GM12875 (cell line): ENCODE data around the gene CDH11.

Experiments
- H3K4me3 ChIP-seq: one replicate; pipeline ENCODE4 v1.5.1; 2011; ENCODE audit warnings: low read depth, low read length, control low read depth
- CTCF ChIP-seq: IDR thresholded peaks from 2 replicates; pipeline ENCODE4 v1.5.1; 2011; ENCODE audit warnings: low read depth, mild to moderate bottlenecking, control low read depth, inconsistent platforms, low read length, moderate library complexity, borderline replicate concordance; ENCODE audit not compliant: insufficient read depth

CDH11 gene

DNA sequence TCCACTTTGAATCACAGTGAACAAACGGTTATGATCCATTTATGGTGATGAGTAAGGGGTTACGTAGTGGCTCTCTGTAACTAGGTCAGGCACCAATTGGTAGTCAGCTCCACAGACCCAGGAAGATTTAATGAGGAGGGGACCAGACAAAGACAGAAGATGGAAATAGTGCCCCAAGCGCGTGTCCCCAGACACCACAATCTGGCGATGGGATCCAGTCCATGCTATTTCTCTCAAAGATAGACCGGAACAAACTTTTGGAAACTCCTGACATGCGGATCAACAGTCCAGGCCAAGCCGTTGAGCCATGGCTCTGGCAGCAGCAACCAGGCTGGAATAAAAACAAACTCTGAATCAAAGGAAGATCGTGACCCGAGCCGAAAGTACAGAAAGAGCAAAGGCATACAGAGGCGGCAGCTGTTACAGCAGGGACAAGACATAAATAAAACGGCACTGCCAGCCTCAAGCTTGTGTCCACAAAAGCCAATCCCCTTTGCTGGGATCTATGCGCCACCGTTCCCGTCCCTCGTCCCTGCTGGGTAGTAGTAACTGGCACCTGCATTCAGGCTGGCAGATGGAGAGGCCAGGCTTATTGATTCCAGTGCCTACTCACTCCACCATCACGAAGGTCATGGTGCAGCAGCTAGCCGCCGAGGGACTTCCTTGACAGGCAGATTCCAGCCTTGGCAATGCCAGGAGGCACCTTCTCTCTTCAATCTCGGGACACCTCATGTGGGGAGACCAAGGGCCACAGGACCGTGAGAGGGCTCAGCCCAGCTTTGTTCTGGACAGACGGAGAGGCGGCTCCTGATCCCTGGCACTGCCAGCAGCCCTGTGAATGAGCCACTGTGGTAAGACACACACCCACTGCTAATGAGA lies 50.2 kb downstream of the CDH11 start:
- TF ChIP-seq CTCF: no peak
- H3K4me3 ChIP-seq: no peak overlapping the region

GRCh38 chr16:65070831-65071432 lies 50.9 kb downstream of the CDH11 start:
- no peak for TF ChIP-seq CTCF
- H3K4me3 ChIP-seq: no peak overlapping the region

DNA sequence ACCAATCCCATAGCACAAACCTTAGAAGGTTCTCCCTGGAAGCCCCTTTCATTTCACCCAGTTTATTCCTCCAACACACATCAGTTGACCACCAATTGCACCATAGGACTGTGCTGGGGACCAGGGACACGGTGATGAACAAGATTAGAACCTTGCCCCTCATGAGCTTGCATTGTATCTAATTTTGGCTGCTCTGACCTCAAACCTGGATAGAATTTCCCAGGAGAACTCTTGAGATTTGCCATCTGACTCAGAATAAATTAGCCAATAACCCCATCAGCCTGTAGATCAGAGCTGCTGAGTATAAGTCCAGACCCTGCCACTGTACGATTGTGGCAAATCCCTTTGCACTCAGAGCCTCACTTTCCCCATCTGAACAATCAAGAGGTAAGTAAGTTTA lies 52.1 kb downstream of the CDH11 start:
- no peak overlapping the region for H3K4me3 ChIP-seq
- no peak for TF ChIP-seq CTCF

GRCh38 chr16:65069065-65069464 lies 52.8 kb downstream of the CDH11 start:
- no peak overlapping the region for H3K4me3 ChIP-seq
- TF ChIP-seq CTCF: no peak

GRCh38 chr16:65068151-65068740 lies 53.6 kb downstream of the CDH11 start:
- H3K4me3 ChIP-seq: no peak overlapping the region
- TF ChIP-seq CTCF: no peak

GRCh38 chr16:65066651-65067050 lies 55.2 kb downstream of the CDH11 start:
- no peak overlapping the region for H3K4me3 ChIP-seq
- no peak for TF ChIP-seq CTCF
